ENCODE results near the gene ABCC4.

ABCC4 gene

GRCh38 chr13:95155504-95155903 lies 145.7 kb downstream of the ABCC4 start:
- no peak for TF ChIP-seq CTCF (IDR thresholded peaks at IDR 0.05; ENCODE audit: borderline replicate concordance, insufficient read depth, low read depth, low read length)
- H3K4me3 ChIP-seq (ENCODE audit: low read depth, low read length), result no peak overlapping the region

DNA sequence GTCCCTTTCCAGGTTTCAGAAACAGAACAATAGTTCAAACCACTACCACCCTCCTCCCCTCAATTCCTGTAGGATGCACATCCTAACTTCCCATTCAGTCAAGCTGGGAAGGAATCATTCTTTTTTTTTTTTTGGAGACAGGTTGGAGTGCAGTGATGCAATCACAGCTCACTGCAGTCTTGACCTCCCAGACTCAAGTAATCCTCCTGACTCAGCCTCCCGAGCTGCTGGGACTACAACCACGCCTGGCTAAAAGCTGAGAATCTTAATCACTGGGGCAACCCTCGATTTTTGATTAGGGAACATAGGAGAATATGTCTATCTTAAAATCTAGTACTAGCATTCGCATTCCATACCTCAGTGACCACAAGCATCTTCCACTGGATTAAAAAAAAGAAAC lies 146.2 kb downstream of the ABCC4 start:
- no peak for TF ChIP-seq CTCF (IDR thresholded peaks at IDR 0.05; ENCODE audit: borderline replicate concordance, insufficient read depth, low read depth, low read length)

GRCh38 chr13:95154413-95154886 lies 146.8 kb downstream of the ABCC4 start:
- H3K4me3 ChIP-seq (ENCODE audit: low read depth, low read length), result no peak overlapping the region
- no peak for TF ChIP-seq CTCF (IDR thresholded peaks at IDR 0.05; ENCODE audit: borderline replicate concordance, insufficient read depth, low read depth, low read length)

More for the DNA sequence above, 146.2 kb downstream of the ABCC4 start:
- no peak overlapping the region for H3K4me3 ChIP-seq (ENCODE audit: low read depth, low read length)

GRCh38 chr13:95153647-95154412 lies 147.4 kb downstream of the ABCC4 start:
- TF ChIP-seq CTCF (IDR thresholded peaks at IDR 0.05; ENCODE audit: borderline replicate concordance, insufficient read depth, low read depth, low read length), result no peak

DNA sequence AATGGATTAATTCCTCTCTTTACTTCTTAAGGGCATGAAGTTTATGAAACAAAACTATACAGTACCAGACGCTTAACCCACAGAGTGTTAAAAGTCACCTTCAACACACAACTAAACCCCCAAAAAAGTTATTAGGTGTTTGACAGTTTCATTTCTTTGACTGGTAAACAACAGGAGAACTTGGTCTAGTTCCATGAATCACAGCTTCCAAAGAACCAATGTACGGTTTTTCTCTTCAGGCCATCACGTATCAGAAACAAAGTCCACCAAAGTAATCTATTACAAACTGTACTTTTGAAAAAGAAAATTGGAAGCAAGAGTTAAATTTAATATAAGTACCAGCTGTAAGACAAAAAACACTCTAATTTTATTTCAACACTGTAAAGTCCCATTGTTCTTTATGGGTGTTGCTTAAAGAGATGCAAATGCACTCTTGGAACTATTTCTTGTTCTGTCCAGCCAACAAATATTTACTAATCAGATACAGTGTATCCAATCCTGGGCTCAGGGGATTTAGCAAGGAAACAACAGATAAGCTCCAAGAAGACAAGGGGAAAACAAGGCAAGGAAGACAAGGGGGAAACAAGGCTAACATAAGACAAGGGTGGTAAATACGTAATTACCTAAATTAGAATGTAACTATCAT lies 149.2 kb downstream of the ABCC4 start:
- no peak for TF ChIP-seq CTCF (IDR thresholded peaks at IDR 0.05; ENCODE audit: borderline replicate concordance, insufficient read depth, low read depth, low read length)
- no peak overlapping the region for H3K4me3 ChIP-seq (ENCODE audit: low read depth, low read length)

More at GRCh38 chr13:95153647-95154412, 147.4 kb downstream of the ABCC4 start:
- H3K4me3 ChIP-seq (ENCODE audit: low read depth, low read length), result no peak overlapping the region

- H3K4me3 ChIP-seq (ENCODE audit: low read depth, low read length), result no peak overlapping the region
- TF ChIP-seq CTCF (IDR thresholded peaks at IDR 0.05; ENCODE audit: borderline replicate concordance, insufficient read depth, low read depth, low read length), result no peak
Measured at GRCh38 chr13:95150555-95150954, 150.7 kb downstream of the ABCC4 start.

DNA sequence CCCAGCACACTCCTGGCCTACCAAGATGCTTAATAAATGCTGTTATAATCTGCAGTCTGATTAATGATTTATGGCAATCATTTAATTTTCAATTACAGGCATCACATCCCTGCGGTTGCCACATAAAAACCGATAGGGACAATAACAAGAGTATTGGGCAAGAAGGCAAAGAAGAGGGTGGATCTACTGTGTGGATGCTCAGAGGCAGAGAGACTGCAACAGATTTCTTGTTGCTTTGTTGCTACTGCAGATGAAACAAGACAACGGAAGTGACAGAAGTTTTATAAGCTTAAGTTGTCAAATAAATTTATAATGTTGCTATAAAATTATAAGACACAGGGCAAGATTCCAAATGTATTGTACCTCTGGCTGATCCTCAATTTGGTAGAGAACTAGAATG lies 154.8 kb downstream of the ABCC4 start:
- no peak overlapping the region for H3K4me3 ChIP-seq (ENCODE audit: low read depth, low read length)
- no peak for TF ChIP-seq CTCF (IDR thresholded peaks at IDR 0.05; ENCODE audit: borderline replicate concordance, insufficient read depth, low read depth, low read length)

All from GM12875 (cell line).